Measurements from ENCODE around the gene RNF14.

RNF14 gene

GRCh38 chr5:141982626-141983025 lies 13.7 kb downstream of the RNF14 start:
- H3K4me3 ChIP-seq (ENCODE audit: low read length in 2 of 2): no peak overlapping the region
- peaks cover 23 to 98% of the 10 kb centered on the region in 2 donors for H3K36me3 ChIP-seq (replicated peaks in 1 of 2; ENCODE audit: control insufficient read depth in 2 of 2, insufficient read depth in 2 of 2, low read length in 2 of 2)
- H3K27me3 ChIP-seq (ENCODE audit: control insufficient read depth in 3 of 3, insufficient read depth in 3 of 3, low read depth in 1 of 3, low read length in 3 of 3): no peaks in the 10 kb centered on the region
- no peak overlapping the region for H3K18ac ChIP-seq (ENCODE audit: low read length)
- no peaks in the 10 kb centered on the region for H3K79me1 ChIP-seq (ENCODE audit: low read depth, low read length)
- no peak overlapping the region for H2AK5ac ChIP-seq (ENCODE audit: low read depth, low read length)
- no peak overlapping the region for H2BK12ac ChIP-seq (ENCODE audit: low read length)
- no peak overlapping the region for H3K4ac ChIP-seq (ENCODE audit: low read length)
- no CpG with 5 or more reads among the region's 2 CpGs for WGBS, 2 donors (ENCODE audit: extremely low coverage in 2 of 2, insufficient read length in 2 of 2, insufficient replicate concordance in 1 of 2)
- H3K4me2 ChIP-seq (ENCODE audit: insufficient read depth, low read length, poor library complexity, severe bottlenecking): no peak overlapping the region
- no peak overlapping the region for H4K8ac ChIP-seq (ENCODE audit: low read depth, low read length)
- DNase-seq (ENCODE audit: low spot score): no peak
- H3K9ac ChIP-seq (ENCODE audit: low read depth, low read length, poor library complexity): no peak overlapping the region
- no peak overlapping the region for H2AFZ ChIP-seq (ENCODE audit: low read length)
- no peak overlapping the region for H2BK15ac ChIP-seq (ENCODE audit: low read length)
- H2BK120ac ChIP-seq (ENCODE audit: low read depth, low read length): no peak overlapping the region
- no peaks in the 10 kb centered on the region for H3K9me3 ChIP-seq (replicated peaks in 1 of 2; ENCODE audit: control insufficient read depth in 2 of 2, insufficient read depth in 1 of 2, low read depth in 1 of 2, low read length in 2 of 2)
- no peak overlapping the region for H3K14ac ChIP-seq (ENCODE audit: low read length)
- H3K4me1 ChIP-seq (ENCODE audit: control insufficient read depth in 2 of 2, insufficient read depth in 1 of 2, low read depth in 1 of 2, low read length in 2 of 2): no peaks in the 10 kb centered on the region
- H3K27ac ChIP-seq (replicated peaks; ENCODE audit: low read length): no peak overlapping the region
- no peak overlapping the region for H4K91ac ChIP-seq (ENCODE audit: low read depth, low read length, poor library complexity)
- H2BK5ac ChIP-seq (ENCODE audit: low read length): no peak overlapping the region
- H3K23ac ChIP-seq (ENCODE audit: low read depth, low read length, poor library complexity): no peak overlapping the region

DNA sequence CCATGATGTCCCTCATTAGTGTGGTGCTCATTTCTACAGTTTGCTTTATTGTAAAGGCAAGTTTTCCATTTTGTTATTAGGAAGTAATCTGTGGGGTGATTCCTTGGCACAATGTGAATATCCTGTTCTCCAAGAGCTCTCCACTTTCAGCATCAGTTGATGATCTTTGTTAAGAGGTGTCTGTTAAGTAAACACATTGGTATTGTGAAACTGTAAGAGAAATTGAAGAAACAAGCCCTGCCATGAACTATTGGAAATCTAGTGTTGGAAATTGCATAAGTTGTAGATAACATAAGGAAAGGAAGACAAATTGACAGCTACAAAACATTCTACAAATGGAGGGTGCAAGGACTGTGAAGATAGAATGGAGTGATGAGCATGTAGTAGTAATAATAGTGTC lies 17.2 kb downstream of the RNF14 start:
- peaks cover 9 to 91% of the 10 kb centered on the region in 2 donors for H3K36me3 ChIP-seq (replicated peaks in 1 of 2; ENCODE audit: control insufficient read depth in 2 of 2, insufficient read depth in 2 of 2, low read length in 2 of 2)
- H4K91ac ChIP-seq (ENCODE audit: low read depth, low read length, poor library complexity): no peak overlapping the region
- no peaks in the 10 kb centered on the region for H3K9me3 ChIP-seq (replicated peaks in 1 of 2; ENCODE audit: control insufficient read depth in 2 of 2, insufficient read depth in 1 of 2, low read depth in 1 of 2, low read length in 2 of 2)
- no peaks in the 10 kb centered on the region for H3K4me1 ChIP-seq (ENCODE audit: control insufficient read depth in 2 of 2, insufficient read depth in 1 of 2, low read depth in 1 of 2, low read length in 2 of 2)
- H3K23ac ChIP-seq (ENCODE audit: low read depth, low read length, poor library complexity): no peak overlapping the region
- H3K14ac ChIP-seq (ENCODE audit: low read length): no peak overlapping the region
- no peak overlapping the region for H3K4me2 ChIP-seq (ENCODE audit: insufficient read depth, low read length, poor library complexity, severe bottlenecking)
- no peak for DNase-seq (ENCODE audit: low spot score)
- H3K27me3 ChIP-seq (ENCODE audit: control insufficient read depth in 3 of 3, insufficient read depth in 3 of 3, low read depth in 1 of 3, low read length in 3 of 3): no peaks in the 10 kb centered on the region
- no peak overlapping the region for H2BK5ac ChIP-seq (ENCODE audit: low read length)
- no peak overlapping the region for H2BK15ac ChIP-seq (ENCODE audit: low read length)
- no peak overlapping the region for H3K9ac ChIP-seq (ENCODE audit: low read depth, low read length, poor library complexity)
- no peak overlapping the region for H3K27ac ChIP-seq (replicated peaks; ENCODE audit: low read length)
- no peak overlapping the region for H2BK12ac ChIP-seq (ENCODE audit: low read length)
- H4K8ac ChIP-seq (ENCODE audit: low read depth, low read length): no peak overlapping the region
- no peak overlapping the region for H3K4me3 ChIP-seq (ENCODE audit: low read length in 2 of 2)
- H3K18ac ChIP-seq (ENCODE audit: low read length): no peak overlapping the region
- H3K79me1 ChIP-seq (ENCODE audit: low read depth, low read length): no peaks in the 10 kb centered on the region
- no peak overlapping the region for H2BK120ac ChIP-seq (ENCODE audit: low read depth, low read length)
- no peak overlapping the region for H2AFZ ChIP-seq (ENCODE audit: low read length)
- H2AK5ac ChIP-seq (ENCODE audit: low read depth, low read length): no peak overlapping the region
- no peak overlapping the region for H3K4ac ChIP-seq (ENCODE audit: low read length)

- H3K4me1 ChIP-seq (ENCODE audit: control insufficient read depth in 2 of 2, insufficient read depth in 1 of 2, low read depth in 1 of 2, low read length in 2 of 2): no peaks in the 10 kb centered on the region
- H3K14ac ChIP-seq (ENCODE audit: low read length): no peak overlapping the region
- H3K27ac ChIP-seq (replicated peaks; ENCODE audit: low read length): no peak overlapping the region
- H3K9me3 ChIP-seq (replicated peaks in 1 of 2; ENCODE audit: control insufficient read depth in 2 of 2, insufficient read depth in 1 of 2, low read depth in 1 of 2, low read length in 2 of 2): no peaks in the 10 kb centered on the region
- peaks cover 7 to 83% of the 10 kb centered on the region in 2 donors for H3K36me3 ChIP-seq (replicated peaks in 1 of 2; ENCODE audit: control insufficient read depth in 2 of 2, insufficient read depth in 2 of 2, low read length in 2 of 2)
- no peak overlapping the region for H4K8ac ChIP-seq (ENCODE audit: low read depth, low read length)
- no peak overlapping the region for H3K23ac ChIP-seq (ENCODE audit: low read depth, low read length, poor library complexity)
- H2BK5ac ChIP-seq (ENCODE audit: low read length): no peak overlapping the region
- H3K4ac ChIP-seq (ENCODE audit: low read length): no peak overlapping the region
- no CpG with 5 or more reads among the region's 1 CpG for WGBS, 2 donors (ENCODE audit: extremely low coverage in 2 of 2, insufficient read length in 2 of 2, insufficient replicate concordance in 1 of 2)
- DNase-seq (ENCODE audit: low spot score): no peak
- H3K4me2 ChIP-seq (ENCODE audit: insufficient read depth, low read length, poor library complexity, severe bottlenecking): no peak overlapping the region
- H2AFZ ChIP-seq (ENCODE audit: low read length): no peak overlapping the region
- H3K4me3 ChIP-seq (ENCODE audit: low read length in 2 of 2): no peak overlapping the region
- H3K9ac ChIP-seq (ENCODE audit: low read depth, low read length, poor library complexity): no peak overlapping the region
- H3K27me3 ChIP-seq (ENCODE audit: control insufficient read depth in 3 of 3, insufficient read depth in 3 of 3, low read depth in 1 of 3, low read length in 3 of 3): no peaks in the 10 kb centered on the region
- no peak overlapping the region for H4K91ac ChIP-seq (ENCODE audit: low read depth, low read length, poor library complexity)
- H2AK5ac ChIP-seq (ENCODE audit: low read depth, low read length): no peak overlapping the region
- no peak overlapping the region for H2BK15ac ChIP-seq (ENCODE audit: low read length)
- no peaks in the 10 kb centered on the region for H3K79me1 ChIP-seq (ENCODE audit: low read depth, low read length)
- H2BK120ac ChIP-seq (ENCODE audit: low read depth, low read length): no peak overlapping the region
- no peak overlapping the region for H3K18ac ChIP-seq (ENCODE audit: low read length)
- H2BK12ac ChIP-seq (ENCODE audit: low read length): no peak overlapping the region
These were observed 20.8 kb downstream of the RNF14 start for GRCh38 chr5:141989720-141990119.

- H4K91ac ChIP-seq (ENCODE audit: low read depth, low read length, poor library complexity): no peak overlapping the region
- no peak overlapping the region for H3K18ac ChIP-seq (ENCODE audit: low read length)
- H2BK12ac ChIP-seq (ENCODE audit: low read length): no peak overlapping the region
- H3K79me1 ChIP-seq (ENCODE audit: low read depth, low read length): no peaks in the 10 kb centered on the region
- no peak overlapping the region for H2BK15ac ChIP-seq (ENCODE audit: low read length)
- H2AK5ac ChIP-seq (ENCODE audit: low read depth, low read length): no peak overlapping the region
- H2BK120ac ChIP-seq (ENCODE audit: low read depth, low read length): no peak overlapping the region
- no peak overlapping the region for H3K9ac ChIP-seq (ENCODE audit: low read depth, low read length, poor library complexity)
- no peaks in the 10 kb centered on the region for H3K4me1 ChIP-seq (ENCODE audit: control insufficient read depth in 2 of 2, insufficient read depth in 1 of 2, low read depth in 1 of 2, low read length in 2 of 2)
- no peak overlapping the region for H3K4ac ChIP-seq (ENCODE audit: low read length)
- no peak overlapping the region for H3K4me3 ChIP-seq (ENCODE audit: low read length in 2 of 2)
- H3K14ac ChIP-seq (ENCODE audit: low read length): no peak overlapping the region
- no peak overlapping the region for H2BK5ac ChIP-seq (ENCODE audit: low read length)
- no peak overlapping the region for H4K8ac ChIP-seq (ENCODE audit: low read depth, low read length)
- no peak overlapping the region for H2AFZ ChIP-seq (ENCODE audit: low read length)
- no peak overlapping the region for H3K27ac ChIP-seq (replicated peaks; ENCODE audit: low read length)
- peaks cover 0 to 73% of the 10 kb centered on the region in 2 donors for H3K36me3 ChIP-seq (replicated peaks in 1 of 2; ENCODE audit: control insufficient read depth in 2 of 2, insufficient read depth in 2 of 2, low read length in 2 of 2)
- H3K27me3 ChIP-seq (ENCODE audit: control insufficient read depth in 3 of 3, insufficient read depth in 3 of 3, low read depth in 1 of 3, low read length in 3 of 3): no peaks in the 10 kb centered on the region
- DNase-seq (ENCODE audit: low spot score): peak; percentile 57
- no peaks in the 10 kb centered on the region for H3K9me3 ChIP-seq (replicated peaks in 1 of 2; ENCODE audit: control insufficient read depth in 2 of 2, insufficient read depth in 1 of 2, low read depth in 1 of 2, low read length in 2 of 2)
- no CpG with 5 or more reads among the region's 2 CpGs for WGBS, 2 donors (ENCODE audit: extremely low coverage in 2 of 2, insufficient read length in 2 of 2, insufficient replicate concordance in 1 of 2)
- H3K4me2 ChIP-seq (ENCODE audit: insufficient read depth, low read length, poor library complexity, severe bottlenecking): no peak overlapping the region
- H3K23ac ChIP-seq (ENCODE audit: low read depth, low read length, poor library complexity): no peak overlapping the region
These were observed 23.6 kb downstream of the RNF14 start for GRCh38 chr5:141992349-141992963.

All from neuronal stem cell (in vitro differentiated cells).